ENCODE measurements around the gene DCXR.

DNA sequence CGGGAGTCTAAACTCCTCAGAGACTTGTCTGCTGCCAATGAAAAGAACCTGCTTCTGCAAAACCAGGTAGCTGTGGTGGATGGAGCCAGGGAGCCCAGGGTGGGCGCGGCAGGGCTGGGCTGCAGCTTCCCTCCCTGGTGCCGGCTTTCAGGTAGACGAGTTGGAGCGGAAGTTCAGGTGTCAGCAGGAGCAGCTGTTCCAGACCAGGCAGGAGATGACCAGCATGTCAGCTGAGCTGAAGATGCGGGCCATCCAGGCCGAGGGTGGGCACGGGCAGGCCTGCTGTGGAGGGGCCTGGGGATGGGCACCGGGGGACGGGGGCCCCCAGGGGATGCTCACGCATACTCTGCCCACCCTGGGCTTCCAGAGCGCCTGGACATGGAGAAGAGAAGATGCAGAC lies 9.3 kb downstream of the DCXR start:
- TF ChIP-seq, protein P1, sequence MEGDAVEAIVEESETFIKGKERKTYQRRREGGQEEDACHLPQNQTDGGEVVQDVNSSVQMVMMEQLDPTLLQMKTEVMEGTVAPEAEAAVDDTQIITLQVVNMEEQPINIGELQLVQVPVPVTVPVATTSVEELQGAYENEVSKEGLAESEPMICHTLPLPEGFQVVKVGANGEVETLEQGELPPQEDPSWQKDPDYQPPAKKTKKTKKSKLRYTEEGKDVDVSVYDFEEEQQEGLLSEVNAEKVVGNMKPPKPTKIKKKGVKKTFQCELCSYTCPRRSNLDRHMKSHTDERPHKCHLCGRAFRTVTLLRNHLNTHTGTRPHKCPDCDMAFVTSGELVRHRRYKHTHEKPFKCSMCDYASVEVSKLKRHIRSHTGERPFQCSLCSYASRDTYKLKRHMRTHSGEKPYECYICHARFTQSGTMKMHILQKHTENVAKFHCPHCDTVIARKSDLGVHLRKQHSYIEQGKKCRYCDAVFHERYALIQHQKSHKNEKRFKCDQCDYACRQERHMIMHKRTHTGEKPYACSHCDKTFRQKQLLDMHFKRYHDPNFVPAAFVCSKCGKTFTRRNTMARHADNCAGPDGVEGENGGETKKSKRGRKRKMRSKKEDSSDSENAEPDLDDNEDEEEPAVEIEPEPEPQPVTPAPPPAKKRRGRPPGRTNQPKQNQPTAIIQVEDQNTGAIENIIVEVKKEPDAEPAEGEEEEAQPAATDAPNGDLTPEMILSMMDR (IDR thresholded peaks at IDR 0.05; ENCODE audit: borderline replicate concordance, extremely low read depth, low read length, poor library complexity, severe bottlenecking): no peak
- no peak for TF ChIP-seq EZH2 (IDR thresholded peaks at IDR 0.05; ENCODE audit: borderline replicate concordance, low read depth, low read length, severe bottlenecking)
